ENCODE measurements around the gene ABI3BP. TPM values are rescaled to one million over a fixed set of nuclear protein-coding genes. Genes with fewer than 3 reads are reported as not detected.

ABI3BP gene
- total RNA-seq, 4 donors from 2014 or later: 37.4 to 155 (median 112) TPM

GRCh38 chr3:100868894-100869293 lies 124.3 kb downstream of the ABI3BP start:
- DNase-seq (ENCODE audit: low spot score) (no peak), ATAC-seq (ENCODE audit: low FRiP score) (no peak)
- TF ChIP-seq, protein P1, sequence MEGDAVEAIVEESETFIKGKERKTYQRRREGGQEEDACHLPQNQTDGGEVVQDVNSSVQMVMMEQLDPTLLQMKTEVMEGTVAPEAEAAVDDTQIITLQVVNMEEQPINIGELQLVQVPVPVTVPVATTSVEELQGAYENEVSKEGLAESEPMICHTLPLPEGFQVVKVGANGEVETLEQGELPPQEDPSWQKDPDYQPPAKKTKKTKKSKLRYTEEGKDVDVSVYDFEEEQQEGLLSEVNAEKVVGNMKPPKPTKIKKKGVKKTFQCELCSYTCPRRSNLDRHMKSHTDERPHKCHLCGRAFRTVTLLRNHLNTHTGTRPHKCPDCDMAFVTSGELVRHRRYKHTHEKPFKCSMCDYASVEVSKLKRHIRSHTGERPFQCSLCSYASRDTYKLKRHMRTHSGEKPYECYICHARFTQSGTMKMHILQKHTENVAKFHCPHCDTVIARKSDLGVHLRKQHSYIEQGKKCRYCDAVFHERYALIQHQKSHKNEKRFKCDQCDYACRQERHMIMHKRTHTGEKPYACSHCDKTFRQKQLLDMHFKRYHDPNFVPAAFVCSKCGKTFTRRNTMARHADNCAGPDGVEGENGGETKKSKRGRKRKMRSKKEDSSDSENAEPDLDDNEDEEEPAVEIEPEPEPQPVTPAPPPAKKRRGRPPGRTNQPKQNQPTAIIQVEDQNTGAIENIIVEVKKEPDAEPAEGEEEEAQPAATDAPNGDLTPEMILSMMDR (IDR thresholded peaks at IDR 0.05): no peak

DNA sequence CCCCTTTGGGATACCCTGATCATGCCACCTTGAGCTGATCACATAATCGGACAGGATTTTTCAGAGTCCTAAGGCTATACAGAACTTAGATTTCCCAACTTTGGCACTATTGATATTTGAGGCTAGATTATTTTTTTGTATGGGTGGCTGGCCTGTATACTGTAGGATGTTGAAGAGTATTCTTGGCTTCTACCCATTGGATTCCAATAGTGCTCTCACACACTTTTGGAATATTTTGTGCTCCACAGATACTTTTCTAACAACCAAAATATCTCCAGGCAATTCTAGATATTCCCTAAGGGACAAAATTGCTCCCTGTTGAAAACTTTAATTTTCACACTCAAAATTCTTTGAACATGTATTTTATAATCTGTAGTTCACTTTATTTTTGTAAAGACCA lies 125.1 kb downstream of the ABI3BP start:
- ATAC-seq (ENCODE audit: low FRiP score): no peak
- TF ChIP-seq, protein P1 (IDR thresholded peaks at IDR 0.05): no peak
- DNase-seq (ENCODE audit: low spot score): no peak

DNA sequence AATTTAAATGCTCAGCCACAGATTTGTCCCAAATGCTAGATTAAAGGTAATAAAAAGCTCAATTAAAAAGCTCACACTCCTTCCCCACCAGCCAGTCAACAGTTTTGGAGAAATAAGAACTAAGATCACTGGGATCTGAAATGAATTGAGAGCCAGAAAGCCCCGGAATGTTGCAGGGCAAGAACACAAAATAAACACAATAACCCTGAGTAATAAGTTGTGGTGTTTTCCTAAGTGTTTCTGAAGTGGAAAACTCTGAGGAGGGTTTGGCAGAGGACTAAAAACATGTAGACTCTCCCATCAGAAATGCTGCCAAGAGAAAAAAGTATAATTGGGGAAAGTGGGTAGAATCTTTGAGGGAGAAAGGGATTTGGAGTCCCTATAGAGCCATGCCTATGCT lies 127.8 kb downstream of the ABI3BP start:
- ATAC-seq (ENCODE audit: low FRiP score) (no peak), DNase-seq (ENCODE audit: low spot score) (no peak)
- TF ChIP-seq, protein P1 (IDR thresholded peaks at IDR 0.05): no peak

- TF ChIP-seq, protein P1 (IDR thresholded peaks at IDR 0.05): no peak
- DNase-seq (ENCODE audit: low spot score) (no peak), ATAC-seq (ENCODE audit: low FRiP score) (no peak)
Measured at GRCh38 chr3:100864471-100865250, 128.6 kb downstream of the ABI3BP start.

DNA sequence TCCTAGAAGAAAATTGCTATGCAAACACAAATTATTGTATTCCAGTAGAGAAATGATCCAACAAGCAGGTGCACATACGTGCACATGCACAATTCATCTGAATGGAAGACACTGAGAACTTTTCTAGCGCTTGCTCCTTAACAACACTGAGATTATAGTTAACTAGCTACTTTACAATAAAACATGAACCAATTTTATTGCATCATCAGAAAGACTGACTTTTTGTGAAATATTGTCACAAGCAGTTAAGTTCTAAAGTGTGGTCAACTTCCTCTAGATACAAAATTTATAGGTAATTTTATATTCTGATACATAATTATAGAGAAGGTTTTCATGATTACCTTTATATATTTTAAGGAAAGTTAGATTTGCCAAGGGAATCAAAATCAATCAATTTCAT lies 135.4 kb downstream of the ABI3BP start:
- TF ChIP-seq, protein P1 (IDR thresholded peaks at IDR 0.05): no peak
- no peak for ATAC-seq (ENCODE audit: low FRiP score)
- DNase-seq (ENCODE audit: low spot score): no peak

GRCh38 chr3:100856821-100857220 lies 136.4 kb downstream of the ABI3BP start:
- ATAC-seq (ENCODE audit: low FRiP score) (no peak), DNase-seq (ENCODE audit: low spot score) (no peak)
- TF ChIP-seq, protein P1 (IDR thresholded peaks at IDR 0.05): no peak

GRCh38 chr3:100852840-100853239 lies 140.4 kb downstream of the ABI3BP start:
- TF ChIP-seq, protein P1 (IDR thresholded peaks at IDR 0.05): no peak
- no peak for DNase-seq (ENCODE audit: low spot score)
- no peak for ATAC-seq (ENCODE audit: low FRiP score)
